NCI-H69 (cell line): ENCODE data around the gene TPPP3.

Source experiments
- DNase-seq: peaks from one replicate; lab custom pipeline; 2025; lab: John Stamatoyannopoulos, UW

TPPP3 gene

DNA sequence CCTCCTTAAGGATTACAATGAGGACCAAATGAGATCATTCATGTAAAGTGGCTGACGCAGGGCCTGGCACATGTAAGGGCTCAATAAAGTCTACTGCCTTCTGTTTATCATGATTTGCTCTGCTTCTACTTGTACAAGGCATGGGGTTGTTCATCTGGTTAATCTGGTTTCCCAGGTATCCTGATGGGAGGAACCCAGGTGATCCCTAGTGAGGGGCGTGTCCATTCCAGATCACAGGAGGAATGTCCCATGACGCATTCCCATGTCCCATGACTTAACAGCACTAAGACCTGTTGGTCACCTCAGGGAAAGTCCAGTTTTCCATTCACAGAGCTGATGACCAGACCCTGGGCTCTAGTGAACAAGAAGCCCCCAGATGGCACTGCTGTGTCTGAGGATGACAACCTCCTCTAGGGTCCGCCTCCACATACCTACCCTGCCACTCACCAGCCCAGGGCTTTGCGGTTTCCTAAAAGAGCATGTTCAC, 11.5 kb upstream of the TPPP3 start:
- no peak for DNase-seq

DNA sequence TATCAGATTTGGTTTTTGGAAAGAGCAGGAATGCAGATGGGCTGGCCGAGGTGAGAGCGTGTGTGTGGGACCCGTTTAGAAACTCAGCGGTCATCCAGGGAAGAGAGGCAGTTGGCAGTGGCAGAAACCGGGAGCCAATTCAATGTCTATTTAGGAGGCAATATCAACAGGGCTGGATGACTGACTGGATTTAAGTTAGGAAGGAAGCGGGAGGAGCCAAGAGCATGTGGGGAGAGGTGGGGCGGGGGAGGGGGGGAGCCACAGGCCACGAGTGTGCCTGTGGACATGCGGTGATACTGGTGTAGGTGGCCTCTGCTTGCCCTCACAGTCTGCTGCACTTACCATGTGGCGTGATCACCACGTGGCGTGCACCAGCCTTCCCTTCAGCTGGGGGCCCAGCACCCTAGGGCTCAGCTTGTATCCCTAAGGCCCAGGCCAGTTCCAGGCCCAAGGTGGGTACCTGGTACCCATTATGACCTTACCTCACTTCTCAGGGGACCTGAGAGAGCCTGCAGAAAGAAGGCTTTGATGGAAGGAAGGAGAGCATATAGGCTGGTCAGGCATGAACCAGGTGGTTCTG, 10.8 kb upstream of the TPPP3 start:
- no peak for DNase-seq

- DNase-seq, result no peak
Measured at GRCh38 chr16:67400901-67401300, 7.6 kb upstream of the TPPP3 start.

- DNase-seq, result peak; percentile 92
Measured at GRCh38 chr16:67399749-67400704, 6.7 kb upstream of the TPPP3 start.

GRCh38 chr16:67399218-67399733, 6.0 kb upstream of the TPPP3 start:
- DNase-seq, result peak; percentile 39

GRCh38 chr16:67398546-67399217, 5.4 kb upstream of the TPPP3 start:
- DNase-seq, result no peak

- DNase-seq, result peak; percentile 9
Measured at GRCh38 chr16:67397812-67398545, 4.7 kb upstream of the TPPP3 start.

- no peak for DNase-seq
Measured at GRCh38 chr16:67397036-67397801, 3.9 kb upstream of the TPPP3 start.

- DNase-seq, result peak; percentile 97
Measured at GRCh38 chr16:67396159-67397035, 3.1 kb upstream of the TPPP3 start.

DNA sequence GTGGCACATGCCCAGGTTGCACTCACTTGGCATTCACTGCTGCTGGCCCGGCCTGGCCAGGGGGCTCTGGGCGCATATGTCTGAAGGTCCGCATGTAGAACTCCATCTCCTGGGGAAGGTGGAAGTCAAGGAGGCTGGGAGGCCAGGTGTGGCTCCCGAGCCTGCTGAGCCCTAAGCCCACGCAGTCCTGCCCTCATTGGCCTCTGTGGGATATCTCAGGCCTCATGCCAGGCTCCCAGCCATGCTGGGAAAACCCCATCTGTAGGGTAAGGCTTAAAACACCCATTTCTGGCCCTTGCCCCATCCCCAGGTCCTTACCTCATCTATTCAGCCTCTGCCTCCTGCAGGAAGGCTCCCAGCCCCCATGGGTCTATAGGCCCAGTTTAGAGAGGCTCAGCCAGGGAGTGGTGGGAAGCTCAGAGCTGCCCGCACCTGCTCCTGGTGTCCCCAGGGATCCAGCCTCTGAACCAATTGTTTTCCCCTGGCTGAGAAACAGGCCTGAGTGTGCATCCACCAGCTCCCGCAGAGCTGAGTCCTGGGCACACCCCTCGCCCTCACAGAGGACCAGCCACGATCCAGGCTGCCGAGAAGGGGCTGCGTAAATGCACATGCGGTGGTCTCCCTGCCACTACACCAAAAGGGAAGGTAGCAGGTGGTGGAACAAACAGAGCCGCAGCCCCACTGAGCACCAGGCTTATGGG, 2.3 kb upstream of the TPPP3 start:
- peak; percentile 96 for DNase-seq

DNA sequence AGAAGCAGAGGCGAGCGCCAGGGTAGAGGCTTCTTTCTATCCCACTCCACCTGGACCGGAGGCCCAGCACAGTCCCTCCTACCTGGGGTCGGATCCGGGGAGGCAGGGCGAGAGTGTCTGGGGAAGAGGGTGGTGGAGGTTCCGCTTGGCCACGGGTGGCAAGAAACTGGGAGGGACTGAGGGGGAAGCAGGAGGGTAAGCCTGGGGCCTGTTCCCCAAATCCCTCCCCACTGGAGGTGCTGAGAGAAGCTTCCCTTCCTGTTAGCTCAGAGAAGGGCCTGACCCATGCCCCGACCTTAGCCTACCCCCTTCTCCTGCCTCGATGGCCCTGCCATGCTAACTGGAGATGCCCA, 1.8 kb upstream of the TPPP3 start:
- DNase-seq, result no peak

DNA sequence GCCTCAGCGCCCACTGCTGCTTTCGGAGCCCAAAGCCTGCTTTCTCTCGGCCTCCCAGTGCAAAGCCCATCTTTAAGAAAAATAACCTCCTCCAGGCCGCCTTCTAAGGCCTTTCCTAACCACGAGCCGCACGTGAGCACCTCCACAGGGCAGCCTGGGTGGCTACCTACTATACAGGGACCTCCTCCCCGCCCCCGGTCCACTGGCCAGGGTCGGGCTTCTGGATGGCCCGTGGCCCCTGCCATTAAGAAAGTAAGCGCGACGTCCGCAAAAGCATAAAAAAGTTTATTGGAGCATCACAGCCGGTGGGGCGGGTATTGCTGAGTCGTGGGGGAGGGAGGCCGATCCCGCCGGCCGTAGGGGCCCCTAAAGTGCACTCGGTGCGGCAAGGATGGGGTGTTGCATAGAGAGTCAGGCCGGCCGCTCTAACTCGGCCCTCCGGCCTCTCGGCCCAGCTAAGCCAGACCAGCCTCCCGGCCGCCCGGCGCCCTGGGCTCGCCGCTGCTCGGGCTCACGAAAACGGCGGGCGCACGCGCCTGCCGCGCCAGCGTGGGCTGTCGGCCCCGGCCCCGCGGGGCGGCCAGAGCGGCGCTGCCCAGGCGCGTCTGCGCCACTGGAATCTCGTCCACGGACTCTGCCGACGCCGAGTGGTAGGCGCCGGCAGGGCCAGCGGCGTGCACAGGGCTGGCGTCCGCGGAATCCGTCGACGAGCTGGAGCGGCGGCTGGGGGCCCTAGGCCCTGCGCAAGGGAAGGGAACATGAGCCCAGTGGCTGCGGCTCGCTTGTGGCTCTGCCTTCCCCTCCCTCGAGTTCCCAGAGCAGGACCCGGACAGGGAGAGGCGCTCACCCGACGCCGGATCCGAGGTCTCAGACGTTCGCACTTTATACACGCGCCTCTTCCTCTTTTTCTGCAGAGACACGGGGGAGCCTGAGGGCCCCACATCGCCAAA, 1.1 kb upstream of the TPPP3 start:
- DNase-seq, result peak; percentile 30

DNA sequence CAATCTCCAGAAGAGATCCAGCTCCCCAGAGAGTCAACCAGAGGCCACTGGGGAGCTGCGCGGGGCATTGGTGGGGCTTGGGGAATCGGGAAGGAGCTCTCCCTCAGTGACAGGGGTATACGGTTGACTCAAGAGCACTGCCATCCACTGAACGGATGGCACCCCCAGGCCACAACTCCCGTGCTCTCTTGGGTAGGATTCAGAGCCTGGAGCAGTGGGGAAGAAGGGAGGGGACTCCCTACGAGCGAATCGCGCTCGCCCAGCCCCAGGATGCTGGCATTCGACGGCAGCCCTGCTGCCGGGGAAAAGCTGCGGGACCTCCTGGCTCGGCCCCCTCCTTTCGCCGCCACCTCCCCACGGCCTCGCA, 473 bp upstream of the TPPP3 start:
- peak; percentile 54 for DNase-seq

GRCh38 chr16:67392301-67393059, 818 bp downstream of the TPPP3 start:
- peak; percentile 22 for DNase-seq

GRCh38 chr16:67391424-67392300, 1.6 kb downstream of the TPPP3 start:
- DNase-seq, result peak; percentile 82

DNA sequence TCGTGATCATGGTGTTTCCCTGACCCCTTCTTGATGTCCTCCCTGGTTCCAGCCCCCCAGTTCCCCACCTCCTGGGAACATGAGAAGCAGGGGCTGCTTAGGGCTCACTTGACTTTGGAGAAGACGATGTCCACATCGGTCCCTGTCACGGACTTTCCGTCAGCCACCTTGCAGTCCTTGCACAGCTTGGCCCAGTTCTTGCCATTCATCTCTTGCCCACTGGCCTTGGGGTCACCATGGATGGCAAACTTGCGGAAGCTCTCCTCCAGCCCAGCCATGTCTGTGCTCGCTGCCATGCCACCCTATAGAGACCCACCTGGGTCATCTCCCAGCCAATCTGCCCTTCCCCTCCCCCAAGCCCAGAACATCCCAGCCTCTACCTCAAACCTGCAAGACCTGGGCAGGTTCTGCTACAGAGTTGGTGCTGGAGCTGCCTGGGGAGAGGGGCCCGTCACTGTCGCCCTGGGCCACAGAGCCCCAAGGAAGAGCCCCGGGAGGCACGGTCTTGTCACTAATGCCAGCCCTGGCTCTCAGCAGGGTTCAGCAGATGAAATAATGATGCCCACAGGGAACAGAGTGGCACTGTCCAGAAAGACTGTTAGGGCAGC, 2.4 kb downstream of the TPPP3 start:
- no peak for DNase-seq
